ENCODE data around the gene MAPK8.

DNA sequence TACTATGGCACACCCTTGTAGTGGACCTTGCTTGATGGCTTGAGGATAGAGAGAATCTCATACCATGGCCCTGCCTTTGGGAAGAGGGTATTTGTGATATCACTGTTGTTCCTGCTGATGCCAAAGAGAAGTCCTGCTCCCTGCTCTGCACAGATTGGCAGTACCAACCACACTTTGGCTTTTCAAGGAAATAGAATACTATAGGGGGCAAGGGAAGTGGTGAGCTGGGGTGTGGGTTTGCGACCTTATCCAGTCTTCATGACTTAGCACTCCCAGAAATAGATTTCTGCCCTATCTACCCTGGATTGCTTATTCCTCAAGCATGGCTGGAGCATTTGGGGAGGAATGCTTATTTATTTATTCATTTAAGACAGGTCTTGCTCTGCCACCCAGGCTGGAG, 6.8 kb upstream of the MAPK8 start:
- TF ChIP-seq, protein P1, sequence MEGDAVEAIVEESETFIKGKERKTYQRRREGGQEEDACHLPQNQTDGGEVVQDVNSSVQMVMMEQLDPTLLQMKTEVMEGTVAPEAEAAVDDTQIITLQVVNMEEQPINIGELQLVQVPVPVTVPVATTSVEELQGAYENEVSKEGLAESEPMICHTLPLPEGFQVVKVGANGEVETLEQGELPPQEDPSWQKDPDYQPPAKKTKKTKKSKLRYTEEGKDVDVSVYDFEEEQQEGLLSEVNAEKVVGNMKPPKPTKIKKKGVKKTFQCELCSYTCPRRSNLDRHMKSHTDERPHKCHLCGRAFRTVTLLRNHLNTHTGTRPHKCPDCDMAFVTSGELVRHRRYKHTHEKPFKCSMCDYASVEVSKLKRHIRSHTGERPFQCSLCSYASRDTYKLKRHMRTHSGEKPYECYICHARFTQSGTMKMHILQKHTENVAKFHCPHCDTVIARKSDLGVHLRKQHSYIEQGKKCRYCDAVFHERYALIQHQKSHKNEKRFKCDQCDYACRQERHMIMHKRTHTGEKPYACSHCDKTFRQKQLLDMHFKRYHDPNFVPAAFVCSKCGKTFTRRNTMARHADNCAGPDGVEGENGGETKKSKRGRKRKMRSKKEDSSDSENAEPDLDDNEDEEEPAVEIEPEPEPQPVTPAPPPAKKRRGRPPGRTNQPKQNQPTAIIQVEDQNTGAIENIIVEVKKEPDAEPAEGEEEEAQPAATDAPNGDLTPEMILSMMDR (conservative IDR thresholded peaks at IDR 0.05) = no peak
- no peak for TF ChIP-seq ZFX (IDR thresholded peaks at IDR 0.05)
